H9 (cell line): ENCODE data around the gene LTBP2. TPM values are rescaled to one million over a fixed set of nuclear protein-coding genes. Genes with fewer than 3 reads are reported as not detected.

Source experiments
- DNase-seq: peaks from one replicate; pipeline ENCODE4 v3.0.0-alpha.2; 2017
- H2AFZ ChIP-seq: one replicate; pipeline ENCODE4 v1.6.1; 2013; ENCODE audit warnings: mild to moderate bottlenecking, low read length, control low read depth, moderate library complexity
- H2AK5ac ChIP-seq: 2 replicates; pipeline ENCODE4 v1.6.1; 2013; ENCODE audit warnings: low read length, control low read depth, mixed read lengths; ENCODE audit not compliant: insufficient read length
- H2BK120ac ChIP-seq: one replicate; pipeline ENCODE4 v1.6.1; 2013; ENCODE audit warnings: low read depth, mild to moderate bottlenecking, low read length, control low read depth, inconsistent platforms; ENCODE audit not compliant: poor library complexity, severe bottlenecking
- H2BK12ac ChIP-seq: 2 replicates; pipeline ENCODE4 v1.6.1; 2013; ENCODE audit warnings: low read length, control low read depth, mixed read lengths, low read depth; ENCODE audit not compliant: insufficient read length
- H2BK15ac ChIP-seq: 2 replicates; pipeline ENCODE4 v1.6.1; 2013; ENCODE audit warnings: low read depth, low read length, control low read depth
- H2BK20ac ChIP-seq: one replicate; pipeline ENCODE4 v1.6.1; 2013; ENCODE audit warnings: low read depth, mild to moderate bottlenecking, low read length, control low read depth, inconsistent platforms; ENCODE audit not compliant: poor library complexity, severe bottlenecking
- H2BK5ac ChIP-seq: 2 replicates; pipeline ENCODE4 v1.6.1; 2013; ENCODE audit warnings: low read length, control low read depth, mixed read lengths; ENCODE audit not compliant: insufficient read length
- H3K14ac ChIP-seq: 2 replicates; pipeline ENCODE4 v1.6.1; 2013; ENCODE audit warnings: low read length, control low read depth; ENCODE audit not compliant: insufficient read depth
- H3K18ac ChIP-seq: 2 replicates; pipeline ENCODE4 v1.6.1; 2013; ENCODE audit warnings: low read depth, mild to moderate bottlenecking, mixed read lengths, low read length, control low read depth; ENCODE audit not compliant: insufficient read length
- H3K23ac ChIP-seq: 2 replicates; pipeline ENCODE4 v1.6.1; 2013; ENCODE audit warnings: low read length, control low read depth, mixed read lengths, low read depth; ENCODE audit not compliant: insufficient read length
- H3K23me2 ChIP-seq: 2 replicates; pipeline ENCODE4 v1.6.1; 2013; ENCODE audit warnings: low read depth, mild to moderate bottlenecking, mixed read lengths, low read length, control low read depth; ENCODE audit not compliant: insufficient read length, poor library complexity, severe bottlenecking
- H3K27ac ChIP-seq: 2 replicates; pipeline ENCODE4 v1.5.1; 2013; ENCODE audit warnings: low read length, control low read depth, mixed read lengths, low read depth; ENCODE audit not compliant: insufficient read length
- H3K27me3 ChIP-seq: 2 replicates; pipeline ENCODE4 v1.6.1; 2013; ENCODE audit warnings: low read length, control low read depth, inconsistent platforms; ENCODE audit not compliant: insufficient read depth
- H3K4ac ChIP-seq: 2 replicates; pipeline ENCODE4 v1.6.1; 2013; ENCODE audit warnings: low read depth, mild to moderate bottlenecking, control low read depth, inconsistent platforms, low read length, moderate library complexity
- H3K4me1 ChIP-seq: 2 replicates; pipeline ENCODE4 v1.6.1; 2013; ENCODE audit warnings: low read length, control low read depth, inconsistent platforms; ENCODE audit not compliant: insufficient read depth
- H3K4me2 ChIP-seq: 2 replicates; pipeline ENCODE4 v1.6.1; 2013; ENCODE audit warnings: low read length, control low read depth, mixed read lengths; ENCODE audit not compliant: insufficient read length, insufficient read depth
- H3K56ac ChIP-seq: 2 replicates; pipeline ENCODE4 v1.6.1; 2013; ENCODE audit warnings: low read depth, mild to moderate bottlenecking, mixed read lengths, low read length, control low read depth; ENCODE audit not compliant: insufficient read length
- H3K79me1 ChIP-seq: 2 replicates; pipeline ENCODE4 v1.6.1; 2013; ENCODE audit warnings: low read depth, mild to moderate bottlenecking, moderate library complexity, low read length, control low read depth, inconsistent platforms; ENCODE audit not compliant: insufficient read depth, poor library complexity, severe bottlenecking
- H3K79me2 ChIP-seq: 2 replicates; pipeline ENCODE4 v1.6.1; 2013; ENCODE audit warnings: low read length, control low read depth, inconsistent platforms; ENCODE audit not compliant: insufficient read depth
- H3K9ac ChIP-seq: 2 replicates; pipeline ENCODE4 v1.6.1; 2013; ENCODE audit warnings: low read length, control low read depth, mixed read lengths; ENCODE audit not compliant: insufficient read length; ENCODE audit errors: extremely low read depth
- H3K9me3 ChIP-seq: one replicate; pipeline ENCODE4 v1.6.1; 2013; ENCODE audit warnings: low read depth, low read length, inconsistent platforms; ENCODE audit not compliant: control insufficient read depth
- H3T11ph ChIP-seq: one replicate; pipeline ENCODE4 v1.6.1; 2013; ENCODE audit warnings: mild to moderate bottlenecking, low read length, control low read depth, inconsistent platforms
- H4K20me1 ChIP-seq: one replicate; pipeline ENCODE4 v1.6.1; 2013; ENCODE audit not compliant: control insufficient read depth, insufficient read length, insufficient read depth
- H4K5ac ChIP-seq: 2 replicates; pipeline ENCODE4 v1.6.1; 2013; ENCODE audit warnings: low read depth, mild to moderate bottlenecking, mixed read lengths, low read length, control low read depth; ENCODE audit not compliant: insufficient read length
- H4K8ac ChIP-seq: replicated peaks from 2 replicates; pipeline ENCODE4 v1.6.1; 2013; ENCODE audit warnings: low read length, control low read depth, mixed read lengths, low read depth; ENCODE audit not compliant: insufficient read length
- H4K91ac ChIP-seq: 2 replicates; pipeline ENCODE4 v1.6.1; 2013; ENCODE audit warnings: low read depth, mild to moderate bottlenecking, moderate library complexity, mixed read lengths, low read length, control low read depth; ENCODE audit not compliant: insufficient read length
- H3K27ac Mint-ChIP-seq, 3 experiments: 2 replicates in 2 of 3; 3 replicates in 1 of 3; pipeline ENCODE4 v1.8.0; 2020 to 2021; ENCODE audit warnings: mixed read lengths in 3 of 3, mild to moderate bottlenecking in 1 of 3, moderate library complexity in 1 of 3
- H3K27me3 Mint-ChIP-seq: 2 replicates; pipeline ENCODE4 v1.8.0; 2021; ENCODE audit warnings: low read depth, mild to moderate bottlenecking, moderate library complexity, mixed read lengths
- H3K36me3 Mint-ChIP-seq, 3 experiments: 2 replicates in 2 of 3; 3 replicates in 1 of 3; pipeline ENCODE4 v1.8.0; 2020 to 2021; ENCODE audit warnings: low read depth in 3 of 3, mixed read lengths in 3 of 3; ENCODE audit not compliant: insufficient read depth in 1 of 3
- H3K4me1 Mint-ChIP-seq, 2 experiments: 2 replicates each; pipeline ENCODE4 v1.8.0; 2020; ENCODE audit warnings: mixed read lengths in 2 of 2
- H3K4me3 Mint-ChIP-seq, 2 experiments: 2 replicates in 1 of 2; 3 replicates in 1 of 2; pipeline ENCODE4 v1.8.0; 2020 to 2021; ENCODE audit warnings: mild to moderate bottlenecking in 2 of 2, mixed read lengths in 2 of 2, moderate library complexity in 1 of 2
- H3K9me3 Mint-ChIP-seq, 2 experiments: 2 replicates in 1 of 2; 3 replicates in 1 of 2; pipeline ENCODE4 v1.8.0; 2020; ENCODE audit warnings: mild to moderate bottlenecking in 2 of 2, mixed read lengths in 2 of 2, moderate library complexity in 1 of 2
- CTCF ChIP-seq: fragments of 200-600 bp; sonication (generic); conservative IDR thresholded peaks from 3 replicates; pipeline ENCODE4 v1.8.0; 2021; ENCODE audit warnings: antibody characterized with exemption, mild to moderate bottlenecking
- WGBS: extraction: QIAGEN DNeasy Blood & Tissue Kit; methylation state at CpG from one replicate; pipeline ENCODE4 v1.1.7; 2013; ENCODE audit warnings: missing lambda C conversion rate, low lambda C conversion rate, mixed read lengths; ENCODE audit not compliant: insufficient read length; ENCODE audit errors: extremely low coverage; 5-methylcytosine and 5-hydroxymethylcytosine counted together
- total RNA-seq: library from RNA; stranded (reverse); gene quantifications from 2 replicates; pipeline ENCODE4 v1.2.1, GENCODE V29; 2021

The LTBP2 gene
- total RNA-seq, 1 experiment from 2014 or later = 0.77 TPM

- no peak overlapping the region for H3K4ac ChIP-seq
- H2BK120ac ChIP-seq = no peak overlapping the region
- H2BK20ac ChIP-seq = no peak overlapping the region
- TF ChIP-seq CTCF = no peak
- Mint-ChIP-seq H3K27ac (no peak overlapping the region), H3K9me3 (no peaks in the 10 kb centered on the region), H3K27me3 (peaks cover 2% of the 10 kb centered on the region; the same call in 1 of the 2 replicates), H3K4me3 (no peak overlapping the region), H3K4me1 (peaks cover 4 to 14% of the 10 kb centered on the region in 2 experiments), H3K36me3 (no peaks in the 10 kb centered on the region)
- H2BK5ac ChIP-seq = no peak overlapping the region
- DNase-seq = no peak
- H3K27ac ChIP-seq = no peak overlapping the region
- no CpG with 5 or more reads among the region's 10 CpGs for WGBS
- H3K14ac ChIP-seq = no peak overlapping the region; the same call in 1 of the 2 replicates
- no peak overlapping the region for H4K8ac ChIP-seq
- no peaks in the 10 kb centered on the region for H3K79me1 ChIP-seq
- no peaks in the 10 kb centered on the region for H3K23me2 ChIP-seq
- no peaks in the 10 kb centered on the region for H3K4me1 ChIP-seq
- no peak overlapping the region for H4K91ac ChIP-seq
- no peak overlapping the region for H2AFZ ChIP-seq
- no peak overlapping the region for H4K5ac ChIP-seq
- H2AK5ac ChIP-seq = no peak overlapping the region
- H3K27me3 ChIP-seq = no peaks in the 10 kb centered on the region
- no peak overlapping the region for H3K4me2 ChIP-seq
- H4K20me1 ChIP-seq = no peaks in the 10 kb centered on the region
- no peak overlapping the region for H2BK15ac ChIP-seq
- no peaks in the 10 kb centered on the region for H3K79me2 ChIP-seq
- no peaks in the 10 kb centered on the region for H3K9me3 ChIP-seq
- H3K56ac ChIP-seq = no peak overlapping the region
- H3K23ac ChIP-seq = no peak overlapping the region
- H2BK12ac ChIP-seq = no peak overlapping the region
- no peak overlapping the region for H3K9ac ChIP-seq
- no peak overlapping the region for H3K18ac ChIP-seq
- H3T11ph ChIP-seq = no peak overlapping the region
Measured at GRCh38 chr14:74532246-74532645, 79.8 kb downstream of the LTBP2 start.
